Measurements from ENCODE around the gene PTPRD.
"Not testable (repeated sequence)": the region's sequence is repeated elsewhere in the genome, so short reads cannot be mapped to it uniquely, and the experiment has no call there.

PTPRD gene

GRCh38 chr9:9387511-9388115 is 1225.2 kb downstream of the PTPRD start:
- DNase-seq (ENCODE audit: low read depth, low spot score): no peak

DNA sequence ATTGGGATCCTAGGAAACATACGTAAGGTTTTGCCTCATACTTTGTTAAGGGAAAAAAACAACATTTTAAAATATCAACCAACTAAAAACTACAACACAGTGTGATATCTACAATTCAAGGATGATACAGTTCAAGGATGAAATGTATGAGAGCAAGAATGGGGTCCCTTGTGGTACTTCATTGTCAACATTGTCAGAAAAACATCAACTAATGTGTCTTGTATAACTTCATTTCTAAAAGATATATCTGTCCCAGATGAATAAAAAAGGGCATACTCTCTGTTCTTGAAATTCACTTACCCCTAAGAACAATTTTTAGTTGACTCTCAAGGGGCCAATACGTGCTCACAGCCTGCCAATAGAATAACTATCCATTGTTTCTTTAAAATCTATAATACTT is 1250.5 kb downstream of the PTPRD start:
- no peak overlapping the region for H3K4me3 ChIP-seq (ENCODE audit: low read length)
- no peak for DNase-seq (ENCODE audit: low read depth, low spot score)

More at GRCh38 chr9:9387511-9388115, 1225.2 kb downstream of the PTPRD start:
- H3K4me3 ChIP-seq (ENCODE audit: low read length): no peak overlapping the region

- H3K4me3 ChIP-seq (ENCODE audit: low read length): no peak overlapping the region
- DNase-seq (ENCODE audit: low read depth, low spot score): no peak
Observed at GRCh38 chr9:9352877-9353481, 1259.8 kb downstream of the PTPRD start.

GRCh38 chr9:9341203-9341602 is 1271.6 kb downstream of the PTPRD start:
- H3K4me3 ChIP-seq (ENCODE audit: low read length): no peak overlapping the region
- DNase-seq (ENCODE audit: low read depth, low spot score): no peak

- H3K4me3 ChIP-seq (ENCODE audit: low read length): no peak overlapping the region
- DNase-seq (ENCODE audit: low read depth, low spot score): no peak
Observed at GRCh38 chr9:9337129-9337528, 1275.7 kb downstream of the PTPRD start.

DNA sequence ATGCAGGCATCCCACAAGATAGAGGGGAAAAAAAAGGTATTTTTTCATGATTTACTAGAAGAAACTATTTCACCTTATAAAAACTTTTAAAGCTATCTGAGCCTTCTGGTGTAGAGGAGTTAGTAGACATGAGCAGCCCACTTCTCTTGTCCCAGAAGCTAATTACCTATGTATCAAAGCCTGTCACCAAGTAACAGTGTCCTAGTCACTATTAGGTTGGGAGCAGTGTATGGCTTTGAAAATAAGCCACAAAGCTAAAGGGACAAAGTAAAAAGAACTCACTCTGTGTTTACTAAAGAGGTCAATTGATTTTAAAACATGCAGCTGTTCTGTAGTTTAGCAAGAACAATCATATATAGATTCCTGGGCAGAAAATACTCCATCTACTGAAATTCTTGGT is 1286.1 kb downstream of the PTPRD start:
- DNase-seq (ENCODE audit: low read depth, low spot score): no peak
- H3K4me3 ChIP-seq (ENCODE audit: low read length): no peak overlapping the region

DNA sequence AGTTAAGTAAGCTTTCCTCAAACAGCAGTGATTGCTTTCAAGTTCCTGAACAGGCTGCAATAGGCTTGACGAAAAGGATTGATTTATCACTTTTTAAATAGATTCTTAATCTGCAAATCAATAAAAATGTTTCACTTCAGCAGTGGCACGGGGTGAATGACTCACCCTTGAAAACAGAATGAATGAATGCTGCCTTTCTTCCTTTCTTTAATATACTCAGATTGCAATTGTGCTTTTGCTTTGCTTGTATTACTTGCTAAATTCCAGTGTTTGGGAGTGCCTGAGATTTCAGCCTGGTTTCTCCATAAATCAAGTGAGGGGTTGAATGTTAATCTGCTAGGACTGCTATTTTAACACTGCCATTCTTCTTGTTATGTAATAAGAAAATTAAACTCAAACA is 1293.8 kb downstream of the PTPRD start:
- no peak overlapping the region for H3K4me3 ChIP-seq (ENCODE audit: low read length)
- no peak for DNase-seq (ENCODE audit: low read depth, low spot score)

DNA sequence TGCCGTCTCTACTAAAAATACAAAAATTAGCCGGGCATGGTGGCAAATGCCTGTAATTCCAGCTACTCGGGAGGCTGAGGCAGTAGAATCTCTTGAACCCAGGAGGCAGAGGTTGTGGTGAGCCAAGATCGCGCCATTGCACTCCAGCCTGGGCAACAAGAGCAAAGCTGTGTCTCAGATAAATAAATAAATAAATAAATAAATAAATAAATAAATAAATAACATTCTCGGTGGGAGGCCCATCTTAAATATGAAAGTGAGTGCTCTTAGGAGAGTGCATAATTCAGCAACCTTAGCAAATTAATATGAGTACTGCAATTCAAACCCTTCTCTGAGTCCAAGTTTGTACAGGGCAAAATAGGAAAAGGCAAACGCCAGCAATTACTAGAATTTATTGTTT is 1302.1 kb downstream of the PTPRD start:
- H3K4me3 ChIP-seq (ENCODE audit: low read length); DNase-seq (ENCODE audit: low read depth, low spot score): not testable (repeated sequence)

- DNase-seq (ENCODE audit: low read depth, low spot score): no peak
- H3K4me3 ChIP-seq (ENCODE audit: low read length): no peak overlapping the region
Observed at GRCh38 chr9:9305600-9305999, 1307.2 kb downstream of the PTPRD start.

DNA sequence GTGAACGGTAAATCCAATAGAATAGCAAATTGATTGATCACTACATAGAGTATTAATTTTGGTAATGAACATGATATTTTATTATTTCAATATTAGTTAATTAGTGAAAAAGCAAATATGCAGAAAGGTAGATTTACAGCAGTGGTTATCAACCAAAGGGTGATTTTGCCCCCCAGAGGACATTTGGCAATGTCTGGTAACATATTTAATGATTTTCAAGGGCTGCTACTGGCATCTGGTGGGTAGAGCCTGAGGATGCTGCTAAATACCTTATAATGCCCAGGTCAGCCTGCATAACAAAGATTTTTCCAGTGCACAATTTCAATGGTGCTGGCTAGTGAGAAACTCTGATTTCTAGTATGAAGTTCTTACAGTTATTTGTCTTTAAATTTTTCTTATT is 1313.7 kb downstream of the PTPRD start:
- no peak overlapping the region for H3K4me3 ChIP-seq (ENCODE audit: low read length)
- no peak for DNase-seq (ENCODE audit: low read depth, low spot score)

- H3K4me3 ChIP-seq (ENCODE audit: low read length): no peak overlapping the region
- no peak for DNase-seq (ENCODE audit: low read depth, low spot score)
Observed at GRCh38 chr9:9286001-9286400, 1326.8 kb downstream of the PTPRD start.

DNA sequence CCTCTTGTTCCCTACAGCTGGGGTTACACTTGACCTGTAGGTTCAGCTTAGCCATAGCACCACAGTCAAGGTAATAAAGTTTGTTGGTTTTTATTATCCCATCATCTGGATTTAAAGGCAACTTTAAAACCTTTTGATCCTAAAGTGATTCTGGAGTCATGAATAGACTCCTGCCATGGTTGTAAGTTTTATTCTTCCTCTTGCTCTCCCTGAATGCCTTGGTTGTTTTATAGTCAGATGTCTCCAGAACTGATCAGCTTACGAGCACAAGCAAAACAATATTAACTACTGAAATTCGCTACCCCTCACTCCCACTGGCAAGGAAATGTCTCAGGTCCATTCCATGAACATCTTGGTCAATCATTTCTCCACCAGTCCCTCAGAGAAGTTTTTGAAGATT is 1328.6 kb downstream of the PTPRD start:
- DNase-seq (ENCODE audit: low read depth, low spot score): no peak
- H3K4me3 ChIP-seq (ENCODE audit: low read length): no peak overlapping the region

- DNase-seq (ENCODE audit: low read depth, low spot score): no peak
- H3K4me3 ChIP-seq (ENCODE audit: low read length): no peak overlapping the region
Observed at GRCh38 chr9:9283159-9283986, 1329.4 kb downstream of the PTPRD start.

DNA sequence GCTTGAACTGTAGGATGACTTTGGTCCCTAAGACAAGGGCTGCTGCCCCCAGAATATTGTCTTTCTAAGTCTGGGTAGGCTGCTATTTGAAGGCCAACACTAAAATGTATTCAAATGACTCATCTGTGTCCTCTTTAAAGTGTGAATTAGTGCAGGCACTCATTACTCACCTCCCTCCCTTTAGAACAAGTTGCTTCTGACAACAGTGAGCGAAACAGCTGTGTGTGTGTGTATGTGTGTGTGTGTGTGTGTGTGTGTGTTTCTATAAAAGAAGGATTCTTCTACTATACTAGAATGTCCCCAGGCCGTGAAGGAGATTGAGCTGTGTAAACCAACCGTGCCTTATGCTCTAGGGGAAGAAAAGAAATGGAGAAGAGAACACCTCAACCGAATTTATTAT is 1337.2 kb downstream of the PTPRD start:
- no peak for DNase-seq (ENCODE audit: low read depth, low spot score)
- H3K4me3 ChIP-seq (ENCODE audit: low read length): no peak overlapping the region

GRCh38 chr9:9257999-9258498 is 1354.8 kb downstream of the PTPRD start:
- no peak overlapping the region for H3K4me3 ChIP-seq (ENCODE audit: low read length)
- DNase-seq (ENCODE audit: low read depth, low spot score): no peak

GRCh38 chr9:9246726-9247125 is 1366.1 kb downstream of the PTPRD start:
- DNase-seq (ENCODE audit: low read depth, low spot score): no peak
- no peak overlapping the region for H3K4me3 ChIP-seq (ENCODE audit: low read length)

DNA sequence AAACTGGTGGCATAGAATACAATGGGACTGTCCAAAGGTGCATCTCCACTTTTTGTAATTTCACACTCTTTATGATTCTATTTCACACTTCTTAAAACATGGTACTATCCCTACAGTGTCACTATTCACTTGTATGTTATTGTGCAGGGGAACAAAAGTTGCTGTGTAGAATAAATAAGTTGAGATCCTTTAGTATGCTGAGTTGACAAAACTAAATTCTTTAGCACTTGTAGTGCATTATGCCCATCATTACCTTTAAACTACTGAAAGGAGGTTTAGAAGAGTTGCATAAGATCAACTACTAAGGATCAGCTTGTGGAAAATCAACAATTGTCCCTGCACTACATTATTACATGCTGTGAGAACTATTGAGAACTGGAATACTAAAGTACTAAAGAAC is 1380.9 kb downstream of the PTPRD start:
- DNase-seq (ENCODE audit: low read depth, low spot score): no peak
- H3K4me3 ChIP-seq (ENCODE audit: low read length): no peak overlapping the region

DNA sequence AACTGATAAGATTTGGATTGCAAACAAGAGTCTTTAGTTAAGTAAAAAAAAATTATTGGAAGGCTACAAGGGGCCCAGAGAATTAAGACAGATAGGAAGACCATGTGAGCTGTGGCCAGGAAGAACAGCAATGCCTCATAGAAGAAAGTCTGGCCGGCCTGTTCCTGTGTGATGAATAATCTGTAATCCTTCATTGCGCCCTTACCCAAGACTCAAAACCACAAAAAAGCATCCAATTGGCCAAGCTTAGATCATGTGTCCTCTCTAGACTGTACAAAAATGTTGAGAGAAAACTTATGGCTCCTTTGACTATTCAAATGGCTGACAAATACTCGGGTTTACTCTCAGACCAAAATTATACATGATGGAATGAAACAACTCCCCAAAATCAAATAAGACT is 1383.5 kb downstream of the PTPRD start:
- no peak for DNase-seq (ENCODE audit: low read depth, low spot score)
- no peak overlapping the region for H3K4me3 ChIP-seq (ENCODE audit: low read length)

DNA sequence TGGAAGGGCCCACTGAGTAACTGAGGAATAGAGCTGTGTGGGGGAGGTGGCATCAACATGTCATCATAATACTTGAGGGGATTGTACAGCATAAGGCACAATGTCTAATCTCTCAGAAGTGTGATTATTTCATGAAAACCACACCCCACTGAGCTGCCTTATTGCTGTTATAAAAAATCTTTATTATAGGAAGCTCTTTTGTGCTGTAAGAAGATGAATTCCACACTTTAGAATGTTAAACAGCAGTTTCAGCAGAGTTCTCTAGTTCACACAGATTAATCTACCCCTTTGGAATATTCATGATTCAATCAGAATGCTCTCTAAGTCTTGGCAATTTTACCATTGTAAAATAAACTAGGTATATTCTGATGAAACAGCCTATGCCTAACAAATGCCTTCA is 1389.6 kb downstream of the PTPRD start:
- DNase-seq (ENCODE audit: low read depth, low spot score): no peak
- H3K4me3 ChIP-seq (ENCODE audit: low read length): no peak overlapping the region

DNA sequence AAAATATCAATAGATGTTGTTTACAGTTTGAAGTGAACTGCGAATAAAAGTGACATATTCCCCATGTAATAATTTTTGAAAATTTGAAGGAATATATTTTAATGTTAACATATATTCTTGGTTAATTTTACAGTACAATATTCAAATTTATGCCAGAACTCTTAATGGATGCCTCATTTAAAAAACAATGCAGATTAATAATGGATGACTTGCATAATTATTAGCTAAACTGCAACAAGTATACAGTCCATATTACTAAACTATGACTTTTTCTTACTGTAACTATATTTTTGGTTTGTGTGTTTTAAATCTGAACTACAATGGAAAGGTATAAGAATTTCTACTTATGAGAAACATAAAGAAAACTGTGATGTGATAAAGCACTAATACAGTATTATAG is 1390.1 kb downstream of the PTPRD start:
- no peak overlapping the region for H3K4me3 ChIP-seq (ENCODE audit: low read length)
- DNase-seq (ENCODE audit: low read depth, low spot score): no peak
